H1 (cell line): ENCODE results near the gene VENTX. TPM values are rescaled to one million over a fixed set of nuclear protein-coding genes. Genes with fewer than 3 reads are reported as not detected.

Source experiments
- CTCF ChIA-PET: fragments of 300-600 bp; sonication (Branson Sonifier 250); formaldehyde crosslinking; loops from one replicate; lab custom pipeline; 2021; ENCODE audit not compliant: partially characterized antibody; lab: Charles Lee
- POLR2A ChIA-PET: fragments of 300-600 bp; sonication (Branson Sonifier 250); formaldehyde crosslinking; loops from one replicate; lab custom pipeline; 2021; ENCODE audit warnings: inconsistent platforms; ENCODE audit not compliant: partially characterized antibody; lab: Charles Lee
- DNase-seq, 2 experiments: peaks; one replicate each; pipeline versions ENCODE4 v3.0.0 to v3.0.0-alpha.2; 2010 to 2022; ENCODE audit warnings: low spot score in 2 of 2, low read depth in 1 of 2, mixed read lengths in 1 of 2
- FAIRE-seq: peaks from 2 replicates; lab custom pipeline; 2011; peaks lifted over from hg19 to GRCh38; lab: Jason Lieb, UNC
- H2AFZ ChIP-seq: 2 replicates; pipeline ENCODE4 v1.8.1; 2012; ENCODE audit warnings: low read length, inconsistent platforms
- H2AK5ac ChIP-seq: 2 replicates; pipeline ENCODE4 v1.6.1; 2013; ENCODE audit warnings: low read depth, low read length
- H2BK120ac ChIP-seq: replicated peaks from 2 replicates; pipeline ENCODE3; 2013; ENCODE audit warnings: low read depth, low read length, inconsistent platforms
- H2BK12ac ChIP-seq: 2 replicates; pipeline ENCODE4 v1.6.1; 2013; ENCODE audit warnings: low read depth, low read length
- H2BK15ac ChIP-seq: 2 replicates; pipeline ENCODE4 v1.6.1; 2013; ENCODE audit warnings: low read length
- H2BK20ac ChIP-seq: 2 replicates; pipeline ENCODE4 v1.6.1; 2013; ENCODE audit warnings: low read length
- H2BK5ac ChIP-seq: 2 replicates; pipeline ENCODE4 v1.6.1; 2013; ENCODE audit warnings: low read depth, low read length
- H3K14ac ChIP-seq: 2 replicates; pipeline ENCODE4 v1.6.1; 2013; ENCODE audit warnings: inconsistent platforms; ENCODE audit not compliant: insufficient read length
- H3K18ac ChIP-seq: 2 replicates; pipeline ENCODE4 v1.6.1; 2013; ENCODE audit warnings: low read length; ENCODE audit errors: extremely low read depth
- H3K23ac ChIP-seq: 2 replicates; pipeline ENCODE4 v1.6.1; 2013; ENCODE audit warnings: inconsistent platforms; ENCODE audit not compliant: insufficient read length
- H3K23me2 ChIP-seq: 2 replicates; pipeline ENCODE4 v1.6.1; 2013; ENCODE audit warnings: low read depth, low read length
- H3K27ac ChIP-seq: 2 replicates; pipeline ENCODE4 v1.6.1; 2011; ENCODE audit warnings: low read depth, low read length, inconsistent platforms
- H3K27me3 ChIP-seq, 4 experiments: replicated peaks in 1 of 4; 1 replicate in 1 of 4; 2 replicates in 3 of 4; pipeline versions ENCODE4 v1.6.1 to v1.8.1; 2011 to 2013; ENCODE audit warnings: low read length in 3 of 4, mild to moderate bottlenecking in 3 of 4, inconsistent platforms in 2 of 4, mixed read lengths in 2 of 4, moderate library complexity in 1 of 4; ENCODE audit not compliant: control insufficient read depth in 3 of 4, insufficient read depth in 3 of 4; ENCODE audit errors: extremely low read depth in 1 of 4
- H3K36me3 ChIP-seq, 4 experiments: 2 replicates each; pipeline versions ENCODE4 v1.6.1 to v1.8.1; 2011 to 2013; ENCODE audit warnings: mild to moderate bottlenecking in 4 of 4, low read length in 3 of 4, moderate library complexity in 2 of 4, control low read depth in 1 of 4, inconsistent platforms in 1 of 4; ENCODE audit not compliant: insufficient read depth in 4 of 4, control insufficient read depth in 2 of 4
- H3K4ac ChIP-seq: replicated peaks from 2 replicates; pipeline ENCODE3; 2013; ENCODE audit warnings: low read length, low read depth, mixed read lengths, inconsistent platforms; ENCODE audit not compliant: insufficient read length
- H3K4me1 ChIP-seq, 4 experiments: replicated peaks in 1 of 4; 1 replicate in 1 of 4; 2 replicates in 3 of 4; pipeline versions ENCODE4 v1.6.1 to v1.8.1; 2011 to 2013; ENCODE audit warnings: low read length in 3 of 4, inconsistent platforms in 2 of 4, mixed read lengths in 1 of 4; ENCODE audit not compliant: insufficient read depth in 4 of 4, control insufficient read depth in 3 of 4
- H3K4me2 ChIP-seq, 2 experiments: 2 replicates each; pipeline versions ENCODE4 v1.6.1 to v1.8.1; 2011 to 2013; ENCODE audit warnings: low read depth in 2 of 2, low read length in 2 of 2, control low read depth in 1 of 2, inconsistent platforms in 1 of 2, mild to moderate bottlenecking in 1 of 2; ENCODE audit not compliant: insufficient read depth in 1 of 2
- H3K4me3 ChIP-seq, 4 experiments: fragments of 200-600, 300-600 bp in 1 of 4; sonication (generic), shearing (Covaris generic), sonication (Bioruptor Twin) in 1 of 4; 2 replicates each; pipeline versions ENCODE4 v1.5.1 to v1.8.1; 2011 to 2016; ENCODE audit warnings: low read length in 4 of 4, low read depth in 3 of 4, control low read depth in 2 of 4, inconsistent platforms in 2 of 4, mild to moderate bottlenecking in 2 of 4, mixed read lengths in 1 of 4, moderate library complexity in 1 of 4; ENCODE audit not compliant: insufficient read depth in 2 of 4; ENCODE audit errors: extremely low read depth in 1 of 4
- H3K56ac ChIP-seq: replicated peaks from 2 replicates; pipeline ENCODE3; 2013; ENCODE audit warnings: low read depth, mild to moderate bottlenecking, mixed read lengths, low read length, inconsistent platforms; ENCODE audit not compliant: insufficient read length
- H3K79me1 ChIP-seq: 2 replicates; pipeline ENCODE4 v1.6.1; 2013; ENCODE audit warnings: low read depth, low read length, control low read depth
- H3K79me2 ChIP-seq, 2 experiments: 2 replicates each; pipeline versions ENCODE4 v1.6.1 to v1.8.1; 2012 to 2013; ENCODE audit warnings: low read length in 2 of 2, mild to moderate bottlenecking in 2 of 2, inconsistent platforms in 1 of 2; ENCODE audit not compliant: insufficient read depth in 2 of 2, control insufficient read depth in 1 of 2
- H3K9ac ChIP-seq, 4 experiments: replicated peaks in 1 of 4; 1 replicate in 1 of 4; 2 replicates in 3 of 4; pipeline versions ENCODE4 v1.6.1 to v1.8.1; 2011 to 2013; ENCODE audit warnings: low read depth in 3 of 4, low read length in 3 of 4, control low read depth in 2 of 4, mild to moderate bottlenecking in 2 of 4, moderate library complexity in 2 of 4, inconsistent platforms in 1 of 4; ENCODE audit errors: extremely low read depth in 1 of 4
- H3K9me3 ChIP-seq, 2 experiments: 2 replicates each; pipeline versions ENCODE4 v1.6.1 to v1.8.1; 2012 to 2013; ENCODE audit warnings: mild to moderate bottlenecking in 2 of 2, moderate library complexity in 2 of 2, control low read depth in 1 of 2, inconsistent platforms in 1 of 2, low read depth in 1 of 2, low read length in 1 of 2, mixed read lengths in 1 of 2; ENCODE audit not compliant: insufficient read depth in 2 of 2
- H4K20me1 ChIP-seq, 2 experiments: replicated peaks in 1 of 2; 2 replicates each; pipeline versions ENCODE3 to v1.8.1; 2011 to 2013; ENCODE audit warnings: inconsistent platforms in 2 of 2, low read length in 2 of 2, mild to moderate bottlenecking in 1 of 2; ENCODE audit not compliant: insufficient read depth in 2 of 2, control insufficient read depth in 1 of 2
- H4K5ac ChIP-seq: 2 replicates; pipeline ENCODE4 v1.6.1; 2013; ENCODE audit warnings: low read length, low read depth, mixed read lengths, inconsistent platforms; ENCODE audit not compliant: insufficient read length
- H4K8ac ChIP-seq: 2 replicates; pipeline ENCODE4 v1.8.0; 2013; ENCODE audit warnings: mild to moderate bottlenecking, moderate library complexity, low read length, inconsistent platforms; ENCODE audit not compliant: insufficient read depth; ENCODE audit errors: extremely low read depth
- H4K91ac ChIP-seq: replicated peaks from 2 replicates; pipeline ENCODE3; 2013; ENCODE audit warnings: low read length, mixed read lengths, inconsistent platforms; ENCODE audit not compliant: insufficient read length
- CEBPB ChIP-seq: IDR thresholded peaks from 2 replicates; pipeline ENCODE4 v1.6.1; 2012; ENCODE audit warnings: low read depth, low read length
- POU5F1 ChIP-seq: IDR thresholded peaks from 2 replicates; pipeline ENCODE4 v1.6.1; 2011; ENCODE audit warnings: low read depth, mild to moderate bottlenecking, low read length, moderate library complexity
- TBP ChIP-seq: IDR thresholded peaks from 2 replicates; pipeline ENCODE4 v1.6.1; 2011; ENCODE audit warnings: low read depth, low read length, improper control_type of control experiment
- YY1 ChIP-seq: IDR thresholded peaks from 2 replicates; pipeline ENCODE4 v1.6.1; 2011; ENCODE audit warnings: low read depth, mild to moderate bottlenecking, low read length
- WGBS, 2 experiments: shearing (Covaris generic) in 1 of 2; methylation state at CpG; one replicate each; pipeline versions ENCODE4 v1.1.6 to v1.1.7; 2013 to 2015; ENCODE audit warnings: low lambda C conversion rate in 2 of 2, mixed read lengths in 2 of 2, inconsistent platforms in 1 of 2, low coverage in 1 of 2, missing lambda C conversion rate in 1 of 2; ENCODE audit not compliant: insufficient replicate concordance in 2 of 2, insufficient coverage in 1 of 2, insufficient read length in 1 of 2; ENCODE audit errors: extremely low coverage in 1 of 2, missing lambda C conversion rate in 1 of 2; 5-methylcytosine and 5-hydroxymethylcytosine counted together
- polyA plus RNA-seq, 7 experiments: library from polyadenylated mRNA; depleted of rRNA in 3 of 7; stranded (reverse) in 5 of 7; unstranded in 2 of 7; fragments of >200 nt in 5 of 7; fragments of 200-250 nt in 2 of 7; gene quantifications; 1 replicate in 5 of 7; 2 replicates in 1 of 7; 4 replicates in 1 of 7; pipeline versions ENCODE4 v1.2.1 to v1.2.3, GENCODE V29; 2011 to 2013; ENCODE audit warnings: missing spikeins in 2 of 7, mixed read lengths in 2 of 7
- total RNA-seq: library from RNA; stranded (reverse); fragmentation: NEBNext Ultra II Directional; extraction: Animal tissue kit (Norgen Biotek cat#: 25700); gene quantifications from 2 replicates; pipeline ENCODE4 v1.2.1, GENCODE V29; 2021

The VENTX gene
- total and polyA plus RNA-seq, 2 of the 8 experiments (the other 6 are each of a cell fraction or from before 2014, with no cell fraction given), result 5.6 TPM

DNA sequence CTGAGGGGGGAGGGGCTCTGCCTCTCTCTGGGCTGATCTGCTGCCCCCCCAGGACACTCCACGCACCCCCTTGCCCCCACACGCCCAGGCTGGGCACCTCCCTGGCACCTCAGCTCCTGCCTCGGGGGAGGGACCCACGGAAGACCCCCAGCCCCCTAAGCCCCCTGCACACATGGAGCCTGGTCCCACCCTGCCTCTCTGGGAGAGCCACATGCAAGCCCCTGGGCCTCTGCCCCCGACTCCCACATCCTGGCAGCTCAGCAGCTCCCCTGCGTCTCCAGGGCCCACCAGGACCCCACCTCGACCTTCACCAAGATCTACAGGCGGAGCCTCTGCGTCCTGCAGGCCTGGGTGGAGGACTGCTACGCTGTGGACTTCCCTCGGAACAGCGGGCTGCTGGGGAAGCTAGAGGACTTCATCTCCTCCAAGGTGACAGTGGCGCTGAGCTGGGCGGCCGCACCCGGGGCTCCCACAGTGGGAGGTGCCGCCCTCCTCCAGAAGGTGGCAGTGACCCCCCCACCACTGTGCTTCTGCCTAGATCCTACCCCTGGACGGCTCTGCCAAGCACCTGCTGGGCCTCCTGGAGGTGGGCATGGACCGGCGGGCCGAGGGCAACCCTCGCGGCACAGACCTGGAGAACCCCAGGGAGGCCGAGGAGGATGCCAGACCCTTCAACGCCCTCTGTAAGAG is 26.4 kb upstream of the VENTX start:
- Histone ChIP-seq H3K4me3 (no peak overlapping the region), H4K91ac (no peak overlapping the region), H4K5ac (no peak overlapping the region), H3K4me2 (no peak overlapping the region), H3K79me1 (no peaks in the 10 kb centered on the region), H3K4me1 (no peaks in the 10 kb centered on the region; a peak in 1 of 7 replicates), H3K56ac (no peak overlapping the region), H4K8ac (peak overlapping the region; percentile 25; the same call in 1 of the 2 replicates), H2BK5ac (no peak overlapping the region), H3K27ac (no peak overlapping the region; the same call in 1 of the 2 replicates), H3K4ac (no peak overlapping the region), H3K79me2 (no peaks in the 10 kb centered on the region), H3K9ac (no peak overlapping the region), H2BK15ac (no peak overlapping the region), H3K23ac (no peak overlapping the region), H3K14ac (no peak overlapping the region), H2BK20ac (no peak overlapping the region), H3K36me3 (no peaks in the 10 kb centered on the region; a peak in 3 of 8 replicates), H3K9me3 (peaks cover 0 to 4% of the 10 kb centered on the region in 2 experiments; a peak in 1 of 4 replicates), H3K18ac (no peak overlapping the region; the same call in 1 of the 2 replicates), H2AFZ (no peak overlapping the region), H3K27me3 (no peaks in the 10 kb centered on the region; a peak in 1 of 7 replicates), H2BK120ac (no peak overlapping the region), H2BK12ac (no peak overlapping the region), H2AK5ac (no peak overlapping the region), H3K23me2 (peaks cover 8% of the 10 kb centered on the region), H4K20me1 (peaks cover 0 to 12% of the 10 kb centered on the region in 2 experiments)
- 89% methylated on average over 18 of the region's 25 CpGs; no CpG with 5 or more reads in 1 of the 2 experiments for WGBS, 2 experiments
- POLR2A ChIA-PET, result interaction anchor here (0.9 to 2.3 kb wide), 3 partner anchors 8 to 52 kb away, joined by 3 to 8 read pairs (median 3); no protein-coding TSS in a partner anchor
- no peak for DNase-seq
- no peak for FAIRE-seq
- CTCF ChIA-PET, result interaction anchor here (0.7 to 1.6 kb wide), 3 partner anchors 15 to 52 kb away, joined by 3 to 5 read pairs (median 5); no protein-coding TSS in a partner anchor
- TF ChIP-seq CEBPB (no peak), YY1 (no peak), POU5F1 (no peak), TBP (no peak)
